ENCODE measurements around the gene PXDC1.
"Not testable (repeated sequence)": the region's sequence is repeated elsewhere in the genome, so short reads cannot be mapped to it uniquely, and the experiment has no call there.

The PXDC1 gene

GRCh38 chr6:3782876-3783832 lies 31.6 kb upstream of the PXDC1 start:
- DNase-seq (ENCODE audit: low read depth) = no peak

GRCh38 chr6:3781504-3781903 lies 30.0 kb upstream of the PXDC1 start:
- no peak for DNase-seq (ENCODE audit: low read depth)

GRCh38 chr6:3779574-3779849 lies 28.0 kb upstream of the PXDC1 start:
- no peak for DNase-seq (ENCODE audit: low read depth)

- no peak for DNase-seq (ENCODE audit: low read depth)
Measured at GRCh38 chr6:3778701-3779573, 27.4 kb upstream of the PXDC1 start.

GRCh38 chr6:3777730-3778461 lies 26.4 kb upstream of the PXDC1 start:
- no peak for DNase-seq (ENCODE audit: low read depth)

GRCh38 chr6:3776881-3777507 lies 25.5 kb upstream of the PXDC1 start:
- no peak for DNase-seq (ENCODE audit: low read depth)

- no peak for DNase-seq (ENCODE audit: low read depth)
Measured at GRCh38 chr6:3775847-3776246, 24.3 kb upstream of the PXDC1 start.

- DNase-seq (ENCODE audit: low read depth) = no peak
Measured at GRCh38 chr6:3775386-3775785, 23.9 kb upstream of the PXDC1 start.

- DNase-seq (ENCODE audit: low read depth) = no peak
Measured at GRCh38 chr6:3773678-3774298, 22.3 kb upstream of the PXDC1 start.

GRCh38 chr6:3772127-3772999 lies 20.9 kb upstream of the PXDC1 start:
- DNase-seq (ENCODE audit: low read depth) = not testable (repeated sequence)

- no peak for DNase-seq (ENCODE audit: low read depth)
Measured at GRCh38 chr6:3771407-3772011, 20.0 kb upstream of the PXDC1 start.

GRCh38 chr6:3770023-3770720 lies 18.7 kb upstream of the PXDC1 start:
- DNase-seq (ENCODE audit: low read depth) = no peak

- no peak for DNase-seq (ENCODE audit: low read depth)
Measured at GRCh38 chr6:3769610-3770009, 18.1 kb upstream of the PXDC1 start.

GRCh38 chr6:3768502-3768901 lies 17.0 kb upstream of the PXDC1 start:
- DNase-seq (ENCODE audit: low read depth) = no peak

GRCh38 chr6:3767483-3767882 lies 16.0 kb upstream of the PXDC1 start:
- not testable (repeated sequence) for DNase-seq (ENCODE audit: low read depth)

- DNase-seq (ENCODE audit: low read depth) = no peak
Measured at GRCh38 chr6:3766214-3766613, 14.7 kb upstream of the PXDC1 start.

GRCh38 chr6:3765415-3765814 lies 13.9 kb upstream of the PXDC1 start:
- no peak for DNase-seq (ENCODE audit: low read depth)

- DNase-seq (ENCODE audit: low read depth) = no peak
Measured at GRCh38 chr6:3764516-3765335, 13.2 kb upstream of the PXDC1 start.

- DNase-seq (ENCODE audit: low read depth) = no peak
Measured at GRCh38 chr6:3762852-3763251, 11.3 kb upstream of the PXDC1 start.

Measured in HS-27A (cell line).